GM19397 (cell line): ENCODE measurements around the gene STK38.

Experiments
- ATAC-seq: cut with Tn5 transposase; IDR thresholded peaks from one replicate; pipeline ENCODE4 v1.9.1; 2021; ENCODE audit warnings: mild to moderate bottlenecking, moderate library complexity; ENCODE audit not compliant: unreplicated experiment

STK38 gene

DNA sequence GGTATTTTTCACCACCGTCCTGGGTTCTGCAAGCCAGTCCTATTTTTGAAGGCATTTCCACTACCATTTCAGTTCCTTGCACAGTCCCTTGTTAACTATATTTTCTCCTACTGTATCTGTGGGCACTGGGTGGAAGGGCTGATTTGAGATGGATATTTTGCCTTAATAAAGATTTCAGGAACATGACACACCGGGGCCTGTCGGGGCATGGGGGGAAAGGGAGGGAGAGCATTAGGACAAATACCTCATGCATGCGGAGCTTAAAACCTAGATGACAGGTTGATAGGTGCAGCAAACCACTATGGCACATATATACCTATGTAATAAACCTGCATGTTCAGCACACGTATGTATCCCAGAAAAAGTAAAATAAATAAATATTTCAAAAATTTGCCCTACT lies 22.4 kb downstream of the STK38 start:
- no peak for ATAC-seq

DNA sequence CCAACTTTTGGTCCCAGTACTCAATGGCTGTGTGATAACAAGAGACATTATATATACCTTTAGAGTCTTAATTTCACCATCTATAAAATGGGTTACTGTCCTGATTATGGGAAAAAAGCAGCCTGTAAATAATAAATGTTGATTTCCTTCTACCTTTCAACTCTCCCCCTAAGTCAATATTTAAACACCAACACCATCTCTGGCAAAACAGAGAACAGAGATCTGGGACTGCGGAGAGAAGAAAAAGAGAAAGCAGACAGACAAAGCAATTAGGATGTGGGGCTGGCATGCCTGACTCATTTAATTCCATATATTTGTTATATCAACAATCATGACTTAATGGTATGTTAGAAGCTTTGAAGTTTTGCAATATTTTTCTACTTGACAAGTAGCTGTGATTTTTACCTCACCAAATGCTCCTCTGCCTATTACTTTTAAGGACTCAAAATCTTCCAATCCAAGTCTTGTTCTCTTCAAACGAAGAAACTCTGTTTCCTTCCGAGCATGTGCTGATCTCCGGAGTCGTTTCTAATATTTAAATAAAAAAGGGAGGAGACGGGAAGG lies 23.3 kb downstream of the STK38 start:
- ATAC-seq: no peak

DNA sequence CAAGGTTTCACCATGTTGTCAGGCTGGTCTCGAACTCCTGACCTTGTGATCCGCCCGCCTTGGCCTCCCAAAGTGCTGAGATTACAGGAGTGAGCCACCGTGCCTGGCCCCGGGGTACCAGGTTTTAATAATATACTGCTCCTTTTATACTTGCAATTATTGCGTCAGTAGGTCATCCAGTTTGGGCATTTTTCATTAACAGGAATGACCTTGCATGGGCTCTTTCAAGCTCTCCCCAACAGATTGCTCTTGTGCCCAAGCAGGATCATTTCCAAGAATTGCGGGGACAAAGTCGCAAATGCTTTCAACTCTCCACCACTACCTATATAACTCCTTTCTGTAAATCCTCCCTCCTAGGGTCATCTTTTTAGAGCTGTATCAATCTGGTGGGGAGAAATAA lies 23.8 kb downstream of the STK38 start:
- no peak for ATAC-seq

DNA sequence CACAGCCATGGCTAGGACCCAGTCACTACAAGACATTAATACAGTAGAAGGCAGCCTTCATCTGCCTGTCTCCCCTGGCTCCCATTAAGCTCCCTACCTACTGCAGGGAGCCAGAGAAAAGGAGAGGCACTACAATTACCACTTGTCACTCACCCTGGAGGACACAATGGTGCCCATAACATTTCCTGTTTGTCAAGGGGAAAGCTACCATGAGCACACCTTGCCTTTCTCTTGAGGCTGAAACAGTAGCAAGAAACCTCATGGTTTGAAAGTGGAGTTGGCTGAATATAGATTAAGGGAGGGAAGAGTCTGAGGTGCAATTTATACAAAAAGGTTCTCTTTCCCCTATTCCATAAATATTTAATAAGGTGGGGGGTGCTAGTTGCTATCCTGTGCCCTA lies 27.9 kb downstream of the STK38 start:
- ATAC-seq: no peak

DNA sequence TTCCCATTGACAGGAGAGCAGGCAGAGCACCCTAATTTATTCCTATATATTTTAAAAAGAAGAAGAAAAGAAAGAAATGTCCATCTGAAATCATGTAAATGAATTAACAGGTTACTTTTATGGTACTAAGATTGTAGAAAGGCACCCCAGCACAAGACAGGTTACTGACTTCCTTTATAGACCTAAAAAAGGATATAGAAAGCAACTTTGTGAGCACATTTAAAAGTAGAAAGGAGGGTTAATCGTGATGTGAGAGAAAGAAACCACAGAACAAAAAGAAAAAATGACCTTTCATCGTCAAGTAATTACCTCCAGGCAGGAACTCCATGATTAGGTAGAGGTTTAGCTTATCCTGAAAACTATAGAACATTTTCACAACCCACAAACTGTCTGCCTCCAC lies 29.9 kb downstream of the STK38 start:
- ATAC-seq: no peak

DNA sequence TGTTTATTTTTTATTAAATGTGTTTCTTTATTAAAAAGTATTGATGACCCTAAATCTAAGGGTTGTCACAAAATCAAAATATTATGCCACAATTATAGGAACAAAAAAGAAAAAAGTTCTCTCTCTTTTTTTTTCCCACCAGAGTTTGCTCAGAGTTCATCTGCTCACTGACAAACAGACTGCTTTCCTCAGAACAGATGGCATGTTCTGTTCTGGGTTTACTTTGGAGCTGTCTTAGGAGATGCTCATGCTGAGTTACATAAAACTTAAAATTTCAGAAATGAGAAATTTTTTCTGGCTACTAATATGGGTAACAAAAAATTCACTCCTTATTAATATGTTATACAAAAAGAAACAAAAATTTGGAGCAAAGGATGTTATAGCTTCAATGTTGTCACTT lies 30.3 kb downstream of the STK38 start:
- ATAC-seq: no peak

DNA sequence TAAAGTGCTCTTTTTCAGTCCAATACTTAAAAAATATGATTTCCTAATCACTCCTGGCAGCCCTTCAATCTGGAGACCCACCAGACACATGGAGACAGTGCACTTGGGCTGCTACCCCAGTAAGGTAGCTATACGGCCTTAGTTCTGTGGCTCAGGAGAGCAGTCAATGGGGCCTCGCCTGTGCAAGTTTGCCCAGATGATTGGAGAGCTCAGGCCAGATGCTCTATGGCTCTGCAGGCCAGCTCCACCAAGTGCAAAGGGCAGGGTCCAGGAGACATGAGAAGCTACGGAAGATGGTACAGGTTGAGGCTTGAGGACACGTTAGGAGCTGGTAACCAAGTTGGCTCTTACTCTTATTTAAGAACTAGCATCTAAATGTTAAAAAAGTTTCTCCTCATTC lies 30.7 kb downstream of the STK38 start:
- ATAC-seq: no peak

DNA sequence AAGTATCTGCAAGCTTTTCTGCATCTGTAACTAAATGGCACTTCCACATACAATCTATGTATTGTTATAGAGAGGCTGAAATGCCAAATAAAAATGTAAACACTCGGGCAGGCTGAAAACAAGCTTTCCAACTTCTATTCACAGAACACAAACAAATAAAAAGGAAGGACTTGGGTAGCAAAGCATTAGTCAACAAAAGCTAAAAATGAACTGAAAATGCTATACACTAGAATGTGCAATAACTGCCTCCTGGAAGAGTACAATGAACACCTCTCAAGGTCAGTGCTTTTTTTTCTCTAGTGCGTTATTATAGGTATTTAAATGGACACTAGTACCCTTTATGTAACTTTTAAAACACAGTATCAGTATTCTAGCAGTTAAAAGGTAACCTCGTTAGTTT lies 31.4 kb downstream of the STK38 start:
- ATAC-seq: no peak

DNA sequence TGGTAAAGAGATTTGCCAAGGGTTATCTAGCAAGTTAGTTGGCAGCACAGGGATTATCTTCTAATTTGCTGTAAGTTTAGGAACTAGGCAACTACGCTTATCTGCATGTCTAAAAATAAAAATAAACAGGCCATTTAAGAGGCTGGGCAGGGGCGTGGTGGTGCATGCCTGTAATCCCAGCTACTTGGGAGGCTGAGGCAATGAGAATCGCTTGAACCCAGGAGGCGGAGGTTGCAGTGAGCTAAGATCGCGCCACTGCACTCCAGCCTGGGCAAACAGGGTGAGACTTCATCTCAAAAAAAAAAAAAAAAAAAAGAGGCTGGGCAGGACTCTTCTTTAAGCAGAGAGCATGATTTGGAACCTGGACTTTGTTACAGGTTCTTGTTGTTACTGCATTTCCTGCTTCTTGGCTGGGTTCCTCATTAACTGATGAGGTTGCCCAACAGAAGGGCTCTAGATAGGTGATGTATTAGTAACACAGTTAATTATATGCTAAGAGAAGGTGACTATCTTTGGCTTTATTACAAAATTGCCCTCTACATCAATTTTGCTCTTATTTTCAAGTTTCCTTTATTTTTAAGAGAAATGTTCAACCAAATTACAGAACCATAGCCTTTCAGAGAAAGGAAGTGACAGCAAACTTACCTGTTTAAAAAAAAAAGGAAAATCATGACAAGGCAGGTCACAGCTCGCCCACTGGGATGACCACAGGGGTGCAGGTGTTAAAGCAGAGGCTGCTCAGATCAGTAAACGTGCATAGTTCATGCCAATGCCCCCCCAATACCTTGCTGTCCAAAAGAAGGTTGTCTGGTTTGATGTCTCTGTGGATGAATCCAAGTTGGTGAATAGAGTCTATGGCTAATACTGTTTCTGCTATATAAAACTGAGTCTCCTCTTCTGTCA lies 32.5 kb downstream of the STK38 start:
- ATAC-seq: no peak

DNA sequence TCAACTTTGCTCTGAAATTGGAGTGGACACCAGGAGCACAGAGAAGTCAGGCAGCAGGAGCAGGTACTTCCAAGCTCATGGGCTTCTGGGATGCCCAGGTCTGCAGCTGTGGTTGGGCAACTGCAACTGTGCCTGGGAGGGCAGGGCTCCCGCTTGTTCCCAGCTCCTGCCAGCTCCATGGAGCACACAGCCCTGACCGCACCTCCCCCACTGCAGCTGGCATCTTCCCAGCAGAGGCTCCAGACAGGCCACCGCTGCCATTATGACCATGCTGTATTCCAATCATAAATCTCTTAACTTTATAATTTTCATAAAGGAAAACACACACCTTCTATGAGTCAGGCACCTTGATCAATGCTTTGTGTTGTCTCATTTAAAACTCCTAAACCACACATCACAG lies 36.9 kb downstream of the STK38 start:
- no peak for ATAC-seq

DNA sequence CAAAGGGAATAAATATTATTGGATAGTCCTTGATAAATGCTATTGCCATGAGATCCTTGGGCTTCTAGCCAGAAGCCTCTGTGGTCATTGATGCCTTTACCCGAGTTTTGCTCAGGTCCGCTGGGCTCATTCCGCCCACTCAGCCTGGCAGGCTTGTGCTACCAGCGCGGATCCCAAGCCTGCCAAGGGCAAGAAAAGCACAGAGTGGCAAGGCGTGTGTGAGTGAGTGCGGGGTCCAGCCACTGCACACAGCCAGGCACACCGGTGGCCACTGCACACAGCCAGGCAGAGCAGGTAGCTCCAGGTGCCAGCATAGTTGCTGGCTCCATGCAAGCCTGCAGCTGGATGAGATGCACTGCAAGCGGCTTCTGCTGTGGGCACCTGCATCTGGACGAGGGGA lies 38.7 kb downstream of the STK38 start:
- no peak for ATAC-seq

DNA sequence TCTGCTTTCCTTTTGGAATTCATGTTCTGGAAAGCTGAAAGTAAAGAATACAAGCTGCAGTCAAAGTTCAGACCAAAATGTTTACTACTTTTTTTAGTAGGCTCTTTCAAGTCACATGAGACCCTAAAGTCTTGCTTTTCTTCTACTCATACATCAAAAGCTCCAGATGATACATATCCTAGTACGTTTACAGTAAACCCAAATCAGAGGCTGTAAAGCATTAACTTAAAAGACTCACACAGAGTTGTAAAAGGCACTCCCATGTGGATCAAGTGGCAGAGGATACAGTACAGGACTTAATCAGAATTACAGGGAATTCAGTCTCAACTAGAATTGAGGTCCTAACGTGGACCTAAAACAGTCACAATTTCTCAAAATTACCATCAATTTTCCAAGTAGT lies 40.7 kb downstream of the STK38 start:
- ATAC-seq: no peak

DNA sequence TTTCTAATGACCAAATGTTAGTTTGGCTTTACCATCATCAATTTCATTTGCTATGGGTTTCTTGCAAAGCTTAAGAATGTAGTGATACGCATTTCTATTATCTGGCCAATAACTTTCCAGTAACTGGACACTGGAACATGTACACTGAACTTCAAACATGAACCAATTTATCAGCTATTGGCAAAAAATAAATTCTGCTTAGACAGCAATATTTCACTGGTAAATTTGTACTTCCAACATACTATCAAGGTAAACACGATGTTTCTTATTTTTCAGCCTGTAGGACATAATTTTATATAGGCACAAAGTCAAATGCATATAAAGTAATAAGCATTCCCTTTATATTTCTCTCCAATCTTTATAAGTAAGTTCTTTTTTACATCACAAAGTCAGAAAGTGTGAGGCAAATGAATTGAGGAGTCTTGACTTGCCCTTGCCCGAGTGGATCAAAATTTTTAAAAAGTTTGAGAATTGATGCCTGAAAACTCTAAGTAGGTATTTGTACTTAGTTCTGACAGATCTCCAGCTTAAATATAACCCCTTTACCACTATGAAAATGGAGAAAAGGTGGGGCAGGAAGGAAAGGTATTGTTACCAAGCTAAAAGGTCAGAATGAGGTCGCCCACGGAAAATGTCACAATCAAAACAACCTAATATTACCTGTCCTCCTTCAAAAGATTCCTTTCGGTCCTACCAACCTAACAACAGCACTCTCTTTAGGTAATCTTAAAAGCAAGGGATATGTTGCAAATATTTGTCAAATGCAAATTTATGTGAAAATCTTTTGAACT lies 41.3 kb downstream of the STK38 start:
- ATAC-seq: no peak

DNA sequence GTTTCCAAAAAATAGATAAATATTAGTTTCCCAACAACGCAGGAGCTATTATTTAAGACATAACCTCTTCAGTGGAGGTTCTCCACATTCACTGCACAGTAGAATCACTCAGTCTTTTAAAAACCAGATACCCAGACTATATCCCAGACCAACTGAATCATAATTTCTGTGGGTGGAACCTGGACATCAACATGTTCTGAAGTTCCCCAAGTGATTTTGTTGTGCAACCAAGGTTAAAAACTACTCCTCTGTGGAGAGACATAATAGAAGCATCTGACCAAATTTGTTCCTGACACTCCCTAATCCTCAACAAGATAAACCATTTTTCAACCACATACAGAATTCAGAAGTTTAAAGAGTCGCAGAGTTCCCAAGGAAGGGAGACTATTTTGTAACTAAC lies 42.3 kb downstream of the STK38 start:
- ATAC-seq: no peak

DNA sequence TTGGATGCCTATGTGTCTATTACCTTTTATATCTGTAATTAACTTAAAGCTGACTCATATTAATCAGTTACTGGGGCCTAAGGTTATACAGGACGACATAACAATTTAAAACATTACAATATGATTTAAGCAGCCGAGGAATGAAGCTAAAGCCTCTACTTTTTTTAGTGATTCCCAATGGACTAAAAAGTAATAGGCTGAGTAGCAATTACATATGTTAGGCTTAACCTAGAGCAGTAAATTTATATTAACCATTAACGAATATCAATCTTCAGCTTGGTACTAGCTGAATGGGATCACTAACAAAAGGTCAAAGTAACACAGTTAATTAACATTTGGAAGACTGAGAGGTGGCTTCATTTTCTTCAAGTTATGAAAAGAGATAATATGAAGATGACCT lies 43.1 kb downstream of the STK38 start:
- no peak for ATAC-seq

DNA sequence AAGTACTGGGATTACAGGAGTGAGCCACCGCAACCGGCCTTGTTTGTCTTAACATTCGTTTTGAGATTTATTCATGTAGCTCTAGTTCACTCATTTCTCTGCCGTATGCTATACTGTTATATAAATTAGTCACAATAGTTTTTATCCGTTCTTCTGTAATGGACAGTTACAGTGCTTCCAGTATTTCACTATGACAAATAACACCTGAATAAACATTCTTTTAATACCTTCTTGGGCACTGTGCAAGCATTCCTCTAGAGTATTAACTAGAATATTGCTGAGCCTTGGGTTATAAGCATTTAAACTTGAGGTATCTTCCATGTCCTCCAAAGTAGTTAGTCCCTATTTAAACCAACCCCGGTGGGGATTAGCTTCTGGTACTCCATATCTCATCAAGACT lies 45.6 kb downstream of the STK38 start:
- no peak for ATAC-seq

DNA sequence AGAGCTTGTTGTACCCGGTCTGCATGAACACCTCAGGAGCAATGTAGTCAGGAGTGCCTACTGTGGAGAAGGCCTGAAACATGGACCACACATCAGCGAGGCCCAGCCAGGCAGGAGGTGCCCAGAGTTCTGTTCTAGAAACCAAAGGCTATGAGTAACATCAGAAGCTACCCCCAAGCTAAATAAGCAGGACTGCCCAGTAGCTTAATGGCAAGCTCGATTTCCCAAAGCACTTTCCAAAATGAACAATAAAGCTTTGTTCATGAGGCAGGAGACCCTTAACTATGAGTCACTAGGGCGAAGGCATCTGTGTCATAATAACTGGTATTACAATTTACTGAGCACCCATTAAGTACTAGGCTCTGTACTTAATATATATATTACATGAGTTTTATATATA lies 47.4 kb downstream of the STK38 start:
- no peak for ATAC-seq

DNA sequence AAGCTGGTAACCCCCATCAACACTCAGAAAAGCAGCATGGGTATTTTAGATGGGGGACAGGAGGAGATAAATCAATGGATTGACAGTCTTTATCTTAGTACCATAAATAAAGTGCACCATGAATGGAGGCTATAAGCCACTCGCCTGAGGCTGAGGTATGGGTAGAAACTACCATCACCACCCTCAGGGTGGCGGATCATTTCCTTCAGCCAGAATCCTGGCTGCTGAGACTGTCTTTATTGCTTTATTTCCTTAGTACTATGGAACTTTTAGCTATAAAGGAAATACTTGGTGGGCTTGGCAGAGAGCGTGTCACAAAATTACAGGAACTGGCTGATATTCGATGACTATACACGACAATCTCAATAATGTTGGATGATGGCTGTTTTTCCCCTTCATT lies 52.2 kb downstream of the STK38 start:
- no peak for ATAC-seq

DNA sequence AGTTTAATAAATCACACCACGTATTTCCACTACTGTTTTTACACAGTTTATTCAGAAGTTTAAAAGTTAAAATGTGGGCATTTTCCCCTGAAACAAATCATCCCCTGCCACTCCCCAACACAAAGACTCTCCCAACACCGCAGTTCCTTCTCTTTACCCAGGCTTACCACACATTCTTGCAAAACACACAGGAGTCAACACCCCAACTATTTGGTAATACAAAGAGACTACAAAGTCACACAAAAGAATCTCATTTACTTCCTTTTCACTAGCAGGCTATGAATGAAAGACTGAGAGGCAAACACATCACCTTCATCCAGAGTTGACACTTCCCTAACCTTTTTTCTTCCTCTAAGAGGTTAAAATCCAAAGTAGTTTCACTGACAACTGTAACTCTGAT lies 53.4 kb downstream of the STK38 start:
- ATAC-seq: no peak

DNA sequence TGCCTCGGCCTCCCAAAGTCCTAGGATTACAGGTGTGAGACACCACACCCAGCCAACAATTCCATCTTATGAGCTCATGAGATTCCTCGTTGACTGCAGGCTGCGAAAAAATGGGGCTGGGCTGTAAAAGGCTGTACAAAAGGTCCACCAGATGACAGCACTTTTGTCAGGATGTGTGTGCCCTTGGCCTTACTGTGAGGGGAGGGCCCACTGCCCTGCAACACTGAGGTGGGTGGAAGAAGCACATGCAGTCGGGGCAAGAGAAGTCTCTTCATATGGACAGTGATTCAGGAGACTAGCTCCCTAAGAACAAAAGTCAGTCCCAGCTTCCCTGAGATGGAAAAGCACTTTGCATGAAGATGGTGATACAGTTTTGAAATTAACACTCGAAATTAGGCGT lies 54.0 kb downstream of the STK38 start:
- no peak for ATAC-seq

DNA sequence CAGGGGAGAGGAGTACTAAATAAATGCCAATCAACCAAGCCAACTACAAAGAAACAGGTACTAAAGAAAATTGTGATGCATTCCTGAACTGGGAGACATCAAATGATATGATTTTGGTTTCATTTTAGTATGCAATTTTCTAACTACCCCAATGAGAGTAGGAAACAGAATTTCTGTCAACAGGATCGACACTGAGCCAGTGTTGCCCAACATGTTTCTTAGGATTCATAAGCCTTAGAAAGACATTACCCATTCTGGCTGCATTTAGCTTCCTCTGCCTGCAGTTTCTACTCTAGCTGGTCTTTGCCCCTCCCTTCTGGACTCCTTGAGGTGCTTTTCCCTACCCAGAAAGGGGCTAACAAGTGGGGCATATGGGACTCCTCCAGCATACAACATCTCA lies 54.7 kb downstream of the STK38 start:
- no peak for ATAC-seq

DNA sequence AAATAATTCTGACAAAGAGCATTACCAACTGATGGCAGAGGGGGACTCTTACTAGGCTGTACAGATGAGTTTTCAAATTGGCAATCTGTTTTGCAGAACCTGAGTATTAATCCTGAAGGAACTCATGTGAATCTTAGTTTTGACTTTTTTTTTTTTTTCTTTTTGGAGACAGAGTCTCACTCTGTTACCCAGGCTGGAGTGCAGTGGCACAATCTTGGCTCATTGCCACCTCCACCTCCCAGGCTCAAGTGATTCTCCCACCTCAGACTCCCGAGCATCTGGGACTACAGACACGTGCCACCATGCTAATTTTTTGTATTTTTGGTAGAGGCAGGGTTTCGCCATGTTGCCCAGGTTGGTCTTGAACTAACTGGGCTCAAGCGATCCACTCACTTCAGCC lies 55.2 kb downstream of the STK38 start:
- no peak for ATAC-seq
